KG1 (cell line): Measurements from ENCODE around the gene COLEC11.
"Not testable (repeated sequence)": the region's sequence is repeated elsewhere in the genome, so short reads cannot be mapped to it uniquely, and the experiment has no call there.

Source experiments
- DNase-seq: peaks from one replicate; lab custom pipeline; 2025; lab: John Stamatoyannopoulos, UW

Gene COLEC11

GRCh38 chr2:3625186-3625585 lies 30.3 kb downstream of the COLEC11 start:
- no peak for DNase-seq

GRCh38 chr2:3626118-3626811 lies 31.4 kb downstream of the COLEC11 start:
- DNase-seq: no peak

- DNase-seq: no peak
Observed at GRCh38 chr2:3626812-3627499, 32.0 kb downstream of the COLEC11 start.

GRCh38 chr2:3627500-3628100 lies 32.7 kb downstream of the COLEC11 start:
- DNase-seq: no peak

- DNase-seq: no peak
Observed at GRCh38 chr2:3628241-3628679, 33.3 kb downstream of the COLEC11 start.

- DNase-seq: no peak
Observed at GRCh38 chr2:3628800-3629199, 33.9 kb downstream of the COLEC11 start.

- DNase-seq: no peak
Observed at GRCh38 chr2:3630631-3631030, 35.7 kb downstream of the COLEC11 start.

GRCh38 chr2:3631161-3631850 lies 36.4 kb downstream of the COLEC11 start:
- no peak for DNase-seq

- DNase-seq: no peak
Observed at GRCh38 chr2:3631851-3632659, 37.1 kb downstream of the COLEC11 start.

- DNase-seq: no peak
Observed at GRCh38 chr2:3633089-3633981, 38.4 kb downstream of the COLEC11 start.

GRCh38 chr2:3633982-3634595 lies 39.2 kb downstream of the COLEC11 start:
- DNase-seq: no peak

GRCh38 chr2:3634596-3635121 lies 39.7 kb downstream of the COLEC11 start:
- no peak for DNase-seq

- no peak for DNase-seq
Observed at GRCh38 chr2:3635171-3635974, 40.5 kb downstream of the COLEC11 start.

- not testable (repeated sequence) for DNase-seq
Observed at GRCh38 chr2:3635975-3636327, 41.0 kb downstream of the COLEC11 start.

- no peak for DNase-seq
Observed at GRCh38 chr2:3636586-3637310, 41.8 kb downstream of the COLEC11 start.

- no peak for DNase-seq
Observed at GRCh38 chr2:3637311-3637675, 42.4 kb downstream of the COLEC11 start.

- DNase-seq: no peak
Observed at GRCh38 chr2:3637692-3638455, 43.0 kb downstream of the COLEC11 start.

- DNase-seq: no peak
Observed at GRCh38 chr2:3638456-3638810, 43.5 kb downstream of the COLEC11 start.
